Mesenchymal stem cell (in vitro differentiated cells and primary cell): ENCODE results near the gene C10orf90.

Experiments
- DNase-seq: peaks from one replicate; pipeline ENCODE4 v3.0.0-alpha.2; 2013
- H2AFZ ChIP-seq: one replicate; pipeline ENCODE4 v1.6.1; 2013; ENCODE audit warnings: low read depth, mild to moderate bottlenecking, control low read depth, inconsistent platforms, low read length, moderate library complexity
- H2AK5ac ChIP-seq: 2 replicates; pipeline ENCODE4 v1.6.1; 2013; ENCODE audit warnings: low read length, moderate library complexity, mild to moderate bottlenecking, inconsistent platforms; ENCODE audit not compliant: severe bottlenecking
- H2BK120ac ChIP-seq: one replicate; pipeline ENCODE4 v1.6.1; 2013; ENCODE audit warnings: low read depth, mild to moderate bottlenecking, inconsistent platforms, low read length, moderate library complexity
- H2BK12ac ChIP-seq, 2 experiments: one replicate each; pipeline ENCODE4 v1.6.1; 2013; ENCODE audit warnings: inconsistent platforms in 2 of 2, low read length in 2 of 2, mild to moderate bottlenecking in 2 of 2, moderate library complexity in 2 of 2, control low read depth in 1 of 2
- H2BK15ac ChIP-seq: one replicate; pipeline ENCODE4 v1.6.1; 2013; ENCODE audit warnings: mild to moderate bottlenecking, low read depth, inconsistent platforms; ENCODE audit not compliant: poor library complexity, severe bottlenecking
- H2BK5ac ChIP-seq: 2 replicates; pipeline ENCODE4 v1.6.1; 2013; ENCODE audit warnings: low read depth, mild to moderate bottlenecking, low read length, control low read depth, inconsistent platforms; ENCODE audit not compliant: poor library complexity, severe bottlenecking
- H3K14ac ChIP-seq, 2 experiments: one replicate each; pipeline ENCODE4 v1.6.1; 2013; ENCODE audit warnings: inconsistent platforms in 2 of 2, low read length in 2 of 2, control low read depth in 1 of 2, mild to moderate bottlenecking in 1 of 2, moderate library complexity in 1 of 2
- H3K18ac ChIP-seq, 2 experiments: one replicate each; pipeline ENCODE4 v1.6.1; 2013; ENCODE audit warnings: inconsistent platforms in 2 of 2, low read length in 2 of 2, control low read depth in 1 of 2, low read depth in 1 of 2, mild to moderate bottlenecking in 1 of 2
- H3K23ac ChIP-seq, 2 experiments: one replicate each; pipeline ENCODE4 v1.6.1; 2013; ENCODE audit warnings: inconsistent platforms in 2 of 2, low read length in 2 of 2, mild to moderate bottlenecking in 2 of 2, moderate library complexity in 2 of 2, control low read depth in 1 of 2
- H3K27ac ChIP-seq: 2 replicates; pipeline ENCODE4 v1.5.1; 2013; ENCODE audit warnings: mild to moderate bottlenecking, moderate library complexity, low read length, control low read depth, inconsistent platforms; ENCODE audit not compliant: poor library complexity, severe bottlenecking
- H3K27me3 ChIP-seq, 2 experiments: 2 replicates each; pipeline versions ENCODE4 v1.6.1 to v1.7.0; 2013; ENCODE audit warnings: low read length in 2 of 2, mild to moderate bottlenecking in 2 of 2, moderate library complexity in 2 of 2, control low read depth in 1 of 2, inconsistent platforms in 1 of 2; ENCODE audit not compliant: control insufficient read depth in 1 of 2, insufficient read depth in 1 of 2
- H3K36me3 ChIP-seq, 2 experiments: 2 replicates each; pipeline versions ENCODE4 v1.6.1 to v1.7.0; 2013; ENCODE audit warnings: low read length in 2 of 2, control low read depth in 1 of 2, inconsistent platforms in 1 of 2, low read depth in 1 of 2, mild to moderate bottlenecking in 1 of 2; ENCODE audit not compliant: insufficient read depth in 2 of 2, control insufficient read depth in 1 of 2
- H3K4ac ChIP-seq, 2 experiments: one replicate each; pipeline ENCODE4 v1.6.1; 2013; ENCODE audit warnings: inconsistent platforms in 2 of 2, low read length in 2 of 2, mild to moderate bottlenecking in 2 of 2, moderate library complexity in 2 of 2, control low read depth in 1 of 2, low read depth in 1 of 2
- H3K4me1 ChIP-seq: 2 replicates; pipeline ENCODE4 v1.6.1; 2013; ENCODE audit warnings: low read depth, low read length, control low read depth; ENCODE audit not compliant: control insufficient read depth, insufficient read depth
- H3K4me2 ChIP-seq: 2 replicates; pipeline ENCODE4 v1.6.1; 2013; ENCODE audit warnings: low read length, mild to moderate bottlenecking, inconsistent platforms; ENCODE audit not compliant: poor library complexity, severe bottlenecking
- H3K4me3 ChIP-seq, 2 experiments: 2 replicates each; pipeline versions ENCODE4 v1.5.1 to v1.7.0; 2013; ENCODE audit warnings: low read length in 2 of 2, mild to moderate bottlenecking in 2 of 2, control low read depth in 1 of 2, low read depth in 1 of 2; ENCODE audit not compliant: insufficient read depth in 1 of 2
- H3K79me1 ChIP-seq: replicated peaks from 2 replicates; pipeline ENCODE4 v1.6.1; 2013; ENCODE audit warnings: mild to moderate bottlenecking, control low read depth, low read length, inconsistent platforms; ENCODE audit not compliant: poor library complexity, severe bottlenecking
- H3K9ac ChIP-seq: 2 replicates; pipeline ENCODE4 v1.7.0; 2013; ENCODE audit warnings: mild to moderate bottlenecking, low read length, moderate library complexity
- H3K9me3 ChIP-seq: 2 replicates; pipeline ENCODE4 v1.7.0; 2013; ENCODE audit warnings: mild to moderate bottlenecking, low read length; ENCODE audit not compliant: control insufficient read depth
- H4K8ac ChIP-seq: one replicate; pipeline ENCODE4 v1.6.1; 2013; ENCODE audit warnings: inconsistent platforms, mild to moderate bottlenecking, low read length, moderate library complexity
- H4K91ac ChIP-seq: one replicate; pipeline ENCODE4 v1.6.1; 2013; ENCODE audit warnings: mild to moderate bottlenecking, low read length, inconsistent platforms
- WGBS: methylation state at CpG from one replicate; pipeline ENCODE4 v1.1.7; 2013; ENCODE audit warnings: mixed read lengths; 5-methylcytosine and 5-hydroxymethylcytosine counted together

Gene C10orf90

GRCh38 chr10:126420567-126421300, 249.8 kb downstream of the C10orf90 start:
- no peak overlapping the region for H2AFZ ChIP-seq
- no peak overlapping the region for H3K23ac ChIP-seq
- peak overlapping the region; percentile 89 for H3K9ac ChIP-seq
- H3K4ac ChIP-seq: peak overlapping the region in 1 of 2 experiments; percentile 35
- peak overlapping the region; percentile 14 for H4K8ac ChIP-seq
- H2BK12ac ChIP-seq: peak overlapping the region; percentile 37 to 49
- H2BK5ac ChIP-seq: peak overlapping the region; percentile 67
- peak overlapping the region in 1 of 2 experiments; percentile 31 for H3K4me3 ChIP-seq
- H3K79me1 ChIP-seq: no peaks in the 10 kb centered on the region
- H3K4me1 ChIP-seq: peaks cover 5% of the 10 kb centered on the region
- peaks cover 0 to 7% of the 10 kb centered on the region in 2 experiments for H3K36me3 ChIP-seq
- no peak overlapping the region for H2BK15ac ChIP-seq
- H3K27ac ChIP-seq: peak overlapping the region; percentile 94
- peak overlapping the region; percentile 75 for H2BK120ac ChIP-seq
- no peak overlapping the region for H3K4me2 ChIP-seq
- peak overlapping the region; percentile 94 for H2AK5ac ChIP-seq
- H3K18ac ChIP-seq: no peak overlapping the region
- H4K91ac ChIP-seq: no peak overlapping the region
- DNase-seq: no peak
- no peaks in the 10 kb centered on the region for H3K27me3 ChIP-seq
- H3K14ac ChIP-seq: no peak overlapping the region
- WGBS: 95% methylated on average over 11 of the region's 12 CpGs
- H3K9me3 ChIP-seq: peaks cover 16% of the 10 kb centered on the region

GRCh38 chr10:126417220-126417825, 253.2 kb downstream of the C10orf90 start:
- H3K9me3 ChIP-seq: no peaks in the 10 kb centered on the region
- no peak overlapping the region for H2BK12ac ChIP-seq
- H2BK5ac ChIP-seq: no peak overlapping the region
- no peak overlapping the region for H3K9ac ChIP-seq
- no peak overlapping the region for H2AFZ ChIP-seq
- no peak overlapping the region for H2BK120ac ChIP-seq
- DNase-seq: no peak
- H3K4me3 ChIP-seq: no peak overlapping the region
- no peaks in the 10 kb centered on the region for H3K79me1 ChIP-seq
- no peaks in the 10 kb centered on the region for H3K36me3 ChIP-seq
- no peak overlapping the region for H4K8ac ChIP-seq
- no peak overlapping the region for H2BK15ac ChIP-seq
- H3K4me2 ChIP-seq: no peak overlapping the region
- H2AK5ac ChIP-seq: no peak overlapping the region
- H4K91ac ChIP-seq: no peak overlapping the region
- H3K4ac ChIP-seq: no peak overlapping the region
- no peak overlapping the region for H3K18ac ChIP-seq
- 81% methylated on average over 3 of the region's 4 CpGs for WGBS
- no peak overlapping the region for H3K14ac ChIP-seq
- no peak overlapping the region for H3K23ac ChIP-seq
- no peaks in the 10 kb centered on the region for H3K27me3 ChIP-seq
- H3K27ac ChIP-seq: no peak overlapping the region
- H3K4me1 ChIP-seq: peaks cover 2% of the 10 kb centered on the region

GRCh38 chr10:126409821-126410220, 260.7 kb downstream of the C10orf90 start:
- Histone ChIP-seq H3K23ac (no peak overlapping the region), H3K4me3 (no peak overlapping the region), H3K4me1 (peaks cover 8% of the 10 kb centered on the region), H2AFZ (no peak overlapping the region), H2BK120ac (no peak overlapping the region), H2BK12ac (no peak overlapping the region), H2AK5ac (no peak overlapping the region), H3K79me1 (no peaks in the 10 kb centered on the region), H3K9ac (no peak overlapping the region), H2BK5ac (no peak overlapping the region), H3K36me3 (no peaks in the 10 kb centered on the region), H4K8ac (no peak overlapping the region), H3K4me2 (no peak overlapping the region), H3K9me3 (no peaks in the 10 kb centered on the region), H3K14ac (peak overlapping the region in 1 of 2 experiments; percentile 82), H3K27me3 (no peaks in the 10 kb centered on the region), H2BK15ac (no peak overlapping the region), H3K4ac (no peak overlapping the region), H3K27ac (no peak overlapping the region), H4K91ac (no peak overlapping the region), H3K18ac (no peak overlapping the region)
- WGBS: 86% methylated on average over 6 of the region's 6 CpGs
- no peak for DNase-seq

- Histone ChIP-seq H4K8ac (no peak overlapping the region), H3K9me3 (no peaks in the 10 kb centered on the region), H2BK5ac (no peak overlapping the region), H3K23ac (no peak overlapping the region), H3K14ac (no peak overlapping the region), H3K4ac (no peak overlapping the region), H4K91ac (peak overlapping the region; percentile 11), H3K9ac (no peak overlapping the region), H2AK5ac (no peak overlapping the region), H2AFZ (no peak overlapping the region), H3K18ac (peak overlapping the region in 1 of 2 experiments; percentile 16), H3K4me2 (no peak overlapping the region), H2BK12ac (no peak overlapping the region), H3K36me3 (no peaks in the 10 kb centered on the region), H3K4me3 (no peak overlapping the region), H3K4me1 (peaks cover 8% of the 10 kb centered on the region), H3K79me1 (no peaks in the 10 kb centered on the region), H3K27ac (no peak overlapping the region), H3K27me3 (no peaks in the 10 kb centered on the region), H2BK15ac (peak overlapping the region; percentile 26), H2BK120ac (no peak overlapping the region)
- 49% methylated on average over 11 of the region's 11 CpGs for WGBS
- DNase-seq: no peak
Measured at GRCh38 chr10:126408953-126409641, 261.4 kb downstream of the C10orf90 start.
